ENCODE measurements around the gene PGM2L1.

Gene PGM2L1

GRCh38 chr11:74325649-74326645, 72.3 kb downstream of the PGM2L1 start:
- no peak for DNase-seq (ENCODE audit: extremely low spot score)
- TF ChIP-seq BHLHE40 (IDR thresholded peaks at IDR 0.05; ENCODE audit: borderline replicate concordance) (no peak), ARNT (IDR thresholded peaks at IDR 0.05) (no peak), FOXM1 (IDR thresholded peaks at IDR 0.05; ENCODE audit: borderline replicate concordance) (no peak), SP1 (IDR thresholded peaks at IDR 0.05) (no peak), L3MBTL2 (conservative IDR thresholded peaks at IDR 0.05) (no peak), SUZ12 (IDR thresholded peaks at IDR 0.05) (no peak), HDGF (IDR thresholded peaks at IDR 0.05; ENCODE audit: borderline replicate concordance) (no peak), NFRKB (IDR thresholded peaks at IDR 0.05) (no peak), TARDBP (IDR thresholded peaks at IDR 0.05) (no peak), ZNF384 (IDR thresholded peaks at IDR 0.05) (no peak), LEF1 (IDR thresholded peaks at IDR 0.05; ENCODE audit: borderline replicate concordance) (no peak), ELF4 (IDR thresholded peaks at IDR 0.05) (no peak), CTBP1 (IDR thresholded peaks at IDR 0.05; ENCODE audit: borderline replicate concordance) (no peak), FOXK2 (IDR thresholded peaks at IDR 0.05) (no peak)
- TF ChIP-seq, protein P1, sequence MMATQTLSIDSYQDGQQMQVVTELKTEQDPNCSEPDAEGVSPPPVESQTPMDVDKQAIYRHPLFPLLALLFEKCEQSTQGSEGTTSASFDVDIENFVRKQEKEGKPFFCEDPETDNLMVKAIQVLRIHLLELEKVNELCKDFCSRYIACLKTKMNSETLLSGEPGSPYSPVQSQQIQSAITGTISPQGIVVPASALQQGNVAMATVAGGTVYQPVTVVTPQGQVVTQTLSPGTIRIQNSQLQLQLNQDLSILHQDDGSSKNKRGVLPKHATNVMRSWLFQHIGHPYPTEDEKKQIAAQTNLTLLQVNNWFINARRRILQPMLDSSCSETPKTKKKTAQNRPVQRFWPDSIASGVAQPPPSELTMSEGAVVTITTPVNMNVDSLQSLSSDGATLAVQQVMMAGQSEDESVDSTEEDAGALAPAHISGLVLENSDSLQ (IDR thresholded peaks at IDR 0.05), result no peak
- ChIA-PET CTCF (no interaction called here), POLR2A (no interaction called here)

DNA sequence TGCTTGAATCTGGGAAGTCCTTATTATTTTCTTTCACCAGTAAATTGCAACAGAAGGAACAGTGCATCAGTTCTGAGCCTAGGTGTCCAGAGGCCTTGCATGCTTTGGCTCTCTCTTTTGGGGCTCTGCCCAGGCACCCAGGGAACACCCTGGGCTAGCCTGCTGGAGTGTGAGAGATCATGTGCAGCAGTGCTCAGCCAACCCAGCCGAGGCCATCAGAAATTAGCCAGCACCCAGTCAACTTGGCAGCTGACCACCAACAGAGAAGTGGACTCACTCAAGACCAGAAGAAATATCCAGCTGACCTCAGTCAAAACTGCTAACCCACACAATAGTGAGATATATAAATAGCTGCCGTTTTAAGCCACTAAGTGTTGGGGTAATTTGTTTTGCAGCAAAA, 75.6 kb downstream of the PGM2L1 start:
- POLR2A ChIA-PET, result no interaction called here
- CTCF ChIA-PET, result interaction anchor here (0.6 to 1.3 kb wide), 2 partner anchors 67 to 128 kb away, joined by 3 read pairs; no protein-coding TSS in a partner anchor
- TF ChIP-seq L3MBTL2 (conservative IDR thresholded peaks at IDR 0.05), result no peak
- TF ChIP-seq NFRKB (IDR thresholded peaks at IDR 0.05), result no peak
- TF ChIP-seq ZNF384 (IDR thresholded peaks at IDR 0.05), result no peak
- no peak for TF ChIP-seq ARNT (IDR thresholded peaks at IDR 0.05)
- no peak for TF ChIP-seq FOXK2 (IDR thresholded peaks at IDR 0.05)
- TF ChIP-seq FOXA1 (IDR thresholded peaks at IDR 0.05), result no peak
- TF ChIP-seq LEF1 (IDR thresholded peaks at IDR 0.05; ENCODE audit: borderline replicate concordance), result no peak
- TF ChIP-seq FOXM1 (IDR thresholded peaks at IDR 0.05; ENCODE audit: borderline replicate concordance), result no peak
- no peak for TF ChIP-seq ELF4 (IDR thresholded peaks at IDR 0.05)
- TF ChIP-seq, protein P1 (IDR thresholded peaks at IDR 0.05), result no peak
- no peak for TF ChIP-seq SUZ12 (IDR thresholded peaks at IDR 0.05)
- TF ChIP-seq TARDBP (IDR thresholded peaks at IDR 0.05), result no peak
- TF ChIP-seq CTBP1 (IDR thresholded peaks at IDR 0.05; ENCODE audit: borderline replicate concordance), result no peak
- DNase-seq (ENCODE audit: extremely low spot score), result no peak

- peak; percentile 27 for DNase-seq (ENCODE audit: extremely low spot score)
- TF ChIP-seq CTBP1 (IDR thresholded peaks at IDR 0.05; ENCODE audit: borderline replicate concordance), result no peak
- no peak for TF ChIP-seq BHLHE40 (IDR thresholded peaks at IDR 0.05; ENCODE audit: borderline replicate concordance)
- TF ChIP-seq FOXM1 (IDR thresholded peaks at IDR 0.05; ENCODE audit: borderline replicate concordance), result no peak
- TF ChIP-seq ELF4 (IDR thresholded peaks at IDR 0.05), result no peak
- TF ChIP-seq, protein P1 (IDR thresholded peaks at IDR 0.05), result no peak
- TF ChIP-seq HDGF (IDR thresholded peaks at IDR 0.05; ENCODE audit: borderline replicate concordance), result no peak
- TF ChIP-seq ARNT (IDR thresholded peaks at IDR 0.05), result no peak
- no peak for TF ChIP-seq FOXA1 (IDR thresholded peaks at IDR 0.05)
- TF ChIP-seq LEF1 (IDR thresholded peaks at IDR 0.05; ENCODE audit: borderline replicate concordance), result no peak
- no peak for TF ChIP-seq NFRKB (IDR thresholded peaks at IDR 0.05)
- no peak for TF ChIP-seq L3MBTL2 (conservative IDR thresholded peaks at IDR 0.05)
- no peak for TF ChIP-seq ZNF384 (IDR thresholded peaks at IDR 0.05)
- TF ChIP-seq FOXK2 (IDR thresholded peaks at IDR 0.05), result no peak
- TF ChIP-seq TARDBP (IDR thresholded peaks at IDR 0.05), result no peak
- no peak for TF ChIP-seq SUZ12 (IDR thresholded peaks at IDR 0.05)
- no peak for TF ChIP-seq SP1 (IDR thresholded peaks at IDR 0.05)
- ChIA-PET POLR2A (no interaction called here), CTCF (interaction anchor here (0.8 to 1.3 kb wide), 4 partner anchors 12 to 66 kb away, joined by 3 to 6 read pairs (median 4); no protein-coding TSS in a partner anchor)
Observed at GRCh38 chr11:74321487-74322188, 76.6 kb downstream of the PGM2L1 start.

- ChIA-PET POLR2A (no interaction called here), CTCF (interaction anchor here (0.8 kb wide), 1 partner anchor 65 kb away, joined by 4 read pairs; no protein-coding TSS in a partner anchor)
- no peak for DNase-seq (ENCODE audit: extremely low spot score)
- no peak for TF ChIP-seq NFRKB (IDR thresholded peaks at IDR 0.05)
Observed at GRCh38 chr11:74320538-74320937, 77.7 kb downstream of the PGM2L1 start.

- CTCF ChIA-PET, result no interaction called here
- POLR2A ChIA-PET, result no interaction called here
- DNase-seq (ENCODE audit: extremely low spot score), result no peak
- TF ChIP-seq FOXA1 (IDR thresholded peaks at IDR 0.05) (no peak), HDGF (IDR thresholded peaks at IDR 0.05; ENCODE audit: borderline replicate concordance) (no peak), CTBP1 (IDR thresholded peaks at IDR 0.05; ENCODE audit: borderline replicate concordance) (no peak), BHLHE40 (IDR thresholded peaks at IDR 0.05; ENCODE audit: borderline replicate concordance) (no peak), LEF1 (IDR thresholded peaks at IDR 0.05; ENCODE audit: borderline replicate concordance) (no peak), FOXM1 (IDR thresholded peaks at IDR 0.05; ENCODE audit: borderline replicate concordance) (no peak), ARNT (IDR thresholded peaks at IDR 0.05) (no peak), ZNF384 (IDR thresholded peaks at IDR 0.05) (no peak), SUZ12 (IDR thresholded peaks at IDR 0.05) (no peak), SP1 (IDR thresholded peaks at IDR 0.05) (no peak), TARDBP (IDR thresholded peaks at IDR 0.05) (no peak), NFRKB (IDR thresholded peaks at IDR 0.05) (no peak), L3MBTL2 (conservative IDR thresholded peaks at IDR 0.05) (no peak), ELF4 (IDR thresholded peaks at IDR 0.05) (no peak), FOXK2 (IDR thresholded peaks at IDR 0.05) (no peak)
- TF ChIP-seq, protein P1 (IDR thresholded peaks at IDR 0.05), result no peak
Observed at GRCh38 chr11:74319139-74319816, 79.0 kb downstream of the PGM2L1 start.
